PFSK-1 (cell line): ENCODE results near the gene RFX2.

Source experiments
- FOXP2 ChIP-seq: optimal IDR thresholded peaks from 2 replicates; pipeline ENCODE3; 2011; ENCODE audit warnings: borderline replicate concordance, control low read depth, inconsistent platforms; ENCODE audit not compliant: insufficient read depth; ENCODE audit errors: extremely low read length, extremely low read depth
- POLR2AphosphoS5 ChIP-seq: IDR thresholded peaks from 2 replicates; pipeline ENCODE4 v1.6.1; 2012; ENCODE audit warnings: low read depth, mild to moderate bottlenecking, control low read depth, low read length, moderate library complexity
- REST ChIP-seq, 2 experiments: IDR thresholded peaks; 2 replicates each; pipeline versions ENCODE4 v1.6.1 to v1.8.0; 2011 to 2012; ENCODE audit warnings: low read depth in 2 of 2, low read length in 2 of 2, control low read depth in 1 of 2, inconsistent platforms in 1 of 2, mild to moderate bottlenecking in 1 of 2, moderate library complexity in 1 of 2; ENCODE audit not compliant: insufficient read depth in 1 of 2
- SIN3A ChIP-seq: IDR thresholded peaks from 2 replicates; pipeline ENCODE4 v1.6.1; 2012; ENCODE audit warnings: mild to moderate bottlenecking, low read length, moderate library complexity, borderline replicate concordance; ENCODE audit not compliant: insufficient read depth
- TAF1 ChIP-seq: IDR thresholded peaks from 2 replicates; pipeline ENCODE4 v1.6.1; 2012; ENCODE audit warnings: low read length, control low read depth, borderline replicate concordance; ENCODE audit not compliant: insufficient read depth

RFX2 gene

GRCh38 chr19:5996102-5996501, 114.2 kb downstream of the RFX2 start:
- TF ChIP-seq POLR2AphosphoS5 (no peak), TAF1 (no peak), FOXP2 (no peak), REST (IDR thresholded peaks at IDR 0.05; ENCODE audit: insufficient read depth in 1 of 2, low read depth in 2 of 2, low read length in 2 of 2) (no peak), SIN3A (no peak)

GRCh38 chr19:5995606-5996005, 114.7 kb downstream of the RFX2 start:
- no peak for TF ChIP-seq REST (IDR thresholded peaks at IDR 0.05; ENCODE audit: insufficient read depth in 1 of 2, low read depth in 2 of 2, low read length in 2 of 2)
- no peak for TF ChIP-seq SIN3A
- no peak for TF ChIP-seq TAF1
- no peak for TF ChIP-seq POLR2AphosphoS5
- TF ChIP-seq FOXP2 = no peak

DNA sequence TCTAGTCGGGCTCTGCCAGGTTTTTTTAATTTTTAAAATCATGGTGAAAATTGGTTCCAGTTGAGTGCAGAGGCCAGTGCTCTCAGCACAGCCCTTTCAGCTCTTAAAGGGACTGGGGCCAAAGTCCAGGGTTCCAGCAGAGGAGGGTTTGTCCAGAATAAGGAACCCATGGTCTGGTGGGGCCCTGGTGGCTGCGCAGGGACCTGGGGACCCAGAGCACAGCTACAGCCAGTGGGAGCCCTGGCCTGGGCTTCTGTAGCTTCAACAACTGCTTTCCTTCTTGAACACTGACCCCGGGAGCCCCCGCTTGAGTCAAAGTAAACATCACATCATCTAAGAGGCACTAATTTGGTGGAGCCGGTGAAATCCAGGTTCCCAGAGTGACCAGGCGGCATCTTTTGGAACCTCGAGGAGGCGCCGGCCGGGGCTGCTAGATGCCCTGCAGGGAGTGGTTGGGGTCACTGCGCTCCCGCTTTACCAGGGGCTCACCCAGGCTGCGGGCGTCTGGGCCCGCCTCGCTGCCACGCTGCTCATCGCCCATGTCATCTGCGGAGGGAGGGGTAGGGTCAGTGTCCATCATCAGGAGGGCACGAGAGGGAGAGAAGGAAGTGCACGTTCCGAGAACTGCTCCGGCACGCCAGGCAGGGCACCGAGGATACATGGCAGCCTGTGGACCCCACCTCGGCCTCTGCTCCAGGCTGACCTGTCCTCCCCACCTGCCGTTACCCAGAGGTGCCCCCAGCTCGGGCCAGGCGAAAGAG, 115.7 kb downstream of the RFX2 start:
- TF ChIP-seq REST (IDR thresholded peaks at IDR 0.05; ENCODE audit: insufficient read depth in 1 of 2, low read depth in 2 of 2, low read length in 2 of 2) (no peak), POLR2AphosphoS5 (no peak), SIN3A (no peak), TAF1 (no peak), FOXP2 (no peak)

DNA sequence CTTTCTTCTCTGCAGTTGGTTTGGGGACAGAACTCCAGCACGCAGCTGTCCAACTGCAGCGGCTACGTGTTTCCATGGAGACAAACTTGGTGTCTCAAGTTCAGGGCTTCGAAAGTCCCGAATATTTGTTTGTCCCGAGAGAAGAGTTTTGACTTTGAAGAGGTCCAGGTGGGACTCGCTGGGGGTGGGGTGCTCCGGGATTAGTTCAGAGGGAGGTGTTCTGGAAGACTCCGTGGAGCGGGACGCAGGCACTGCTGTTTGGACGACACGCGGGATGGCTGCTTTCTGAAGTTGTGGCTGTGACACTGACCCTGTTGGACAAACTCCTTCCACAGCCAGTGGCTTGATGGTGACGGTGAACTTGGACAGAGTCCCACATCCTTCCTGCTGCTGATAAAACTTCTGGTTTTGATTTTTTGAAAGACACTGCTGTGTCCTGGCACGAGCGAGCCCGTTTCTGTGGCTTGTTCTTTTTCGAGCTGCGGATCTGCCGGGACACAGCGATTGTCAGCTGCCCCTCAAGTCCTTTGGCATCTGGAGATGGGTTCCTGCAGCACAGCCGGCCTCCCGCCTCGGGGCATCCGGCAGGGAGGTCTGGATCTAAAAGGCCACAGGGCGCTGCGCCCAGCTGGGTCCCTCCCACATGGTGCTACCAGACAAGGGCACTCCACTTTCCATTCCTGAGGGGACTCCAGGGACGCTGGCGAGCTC, 116.5 kb downstream of the RFX2 start:
- TF ChIP-seq POLR2AphosphoS5 = no peak
- no peak for TF ChIP-seq TAF1
- no peak for TF ChIP-seq SIN3A
- TF ChIP-seq REST (IDR thresholded peaks at IDR 0.05; ENCODE audit: insufficient read depth in 1 of 2, low read depth in 2 of 2, low read length in 2 of 2) = no peak
- no peak for TF ChIP-seq FOXP2

DNA sequence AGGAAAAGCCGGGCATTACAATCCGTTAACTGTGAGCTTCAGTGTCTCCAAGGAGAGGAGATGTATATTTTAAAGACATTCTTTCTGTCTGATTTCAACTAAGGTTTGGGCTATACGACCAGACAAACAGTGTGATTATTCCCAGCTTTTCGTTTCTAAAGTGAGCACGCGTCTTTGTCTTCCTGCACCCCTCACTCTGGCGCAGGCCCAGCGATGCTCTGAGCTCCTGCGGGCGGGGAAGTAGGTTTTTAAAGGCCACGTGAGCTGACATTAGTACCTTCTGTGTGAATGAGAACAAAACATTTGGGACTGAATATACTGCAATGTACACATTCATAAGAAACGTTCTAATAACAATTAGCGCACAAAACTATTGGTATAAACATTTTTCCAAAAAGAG, 117.1 kb downstream of the RFX2 start:
- TF ChIP-seq REST (IDR thresholded peaks at IDR 0.05; ENCODE audit: insufficient read depth in 1 of 2, low read depth in 2 of 2, low read length in 2 of 2) (no peak), SIN3A (no peak), FOXP2 (no peak), POLR2AphosphoS5 (no peak), TAF1 (no peak)
